ENCODE data around the gene PSMB5. TPM values are rescaled to one million over a fixed set of nuclear protein-coding genes. Genes with fewer than 3 reads are reported as not detected.
"Not testable (repeated sequence)": the region's sequence is repeated elsewhere in the genome, so short reads cannot be mapped to it uniquely, and the experiment has no call there.

Gene PSMB5
- total and polyA plus RNA-seq, 5 donors from 2014 or later = 13.8 to 50.9 (median 32.6) TPM

- Histone ChIP-seq H3K27me3 (ENCODE audit: control insufficient read depth, insufficient read depth, low read length) (no peaks in the 10 kb centered on the region), H3K27ac (ENCODE audit: insufficient read depth, low read length, poor library complexity, severe bottlenecking) (peak overlapping the region; percentile 87), H3K9me3 (ENCODE audit: control insufficient read depth in 2 of 2, low read length in 2 of 2) (no peaks in the 10 kb centered on the region), H3K4me3 (ENCODE audit: low read depth, low read length) (peak overlapping the region; percentile 93), H3K4me1 (ENCODE audit: control insufficient read depth, insufficient read depth, low read length, poor library complexity, severe bottlenecking) (peaks cover 30% of the 10 kb centered on the region), H3K36me3 (ENCODE audit: control insufficient read depth, insufficient read depth, low read length) (no peaks in the 10 kb centered on the region)
- no peak for DNase-seq
- Mint-ChIP-seq H3K9me3 (no peaks in the 10 kb centered on the region), H3K4me1 (peaks cover 13 to 51% (median 32%) of the 10 kb centered on the region in 4 donors), H3K36me3 (no peaks in the 10 kb centered on the region), H3K27ac (peak overlapping the region; percentile 98 to 99 (median 99)), H3K4me3 (peak overlapping the region; percentile 91 to 99 (median 95)), H3K27me3 (no peaks in the 10 kb centered on the region)
- no peak for ATAC-seq (ENCODE audit: low read depth in 2 of 2)
Observed at GRCh38 chr14:23006188-23006534, 28.5 kb downstream of the PSMB5 start.

DNA sequence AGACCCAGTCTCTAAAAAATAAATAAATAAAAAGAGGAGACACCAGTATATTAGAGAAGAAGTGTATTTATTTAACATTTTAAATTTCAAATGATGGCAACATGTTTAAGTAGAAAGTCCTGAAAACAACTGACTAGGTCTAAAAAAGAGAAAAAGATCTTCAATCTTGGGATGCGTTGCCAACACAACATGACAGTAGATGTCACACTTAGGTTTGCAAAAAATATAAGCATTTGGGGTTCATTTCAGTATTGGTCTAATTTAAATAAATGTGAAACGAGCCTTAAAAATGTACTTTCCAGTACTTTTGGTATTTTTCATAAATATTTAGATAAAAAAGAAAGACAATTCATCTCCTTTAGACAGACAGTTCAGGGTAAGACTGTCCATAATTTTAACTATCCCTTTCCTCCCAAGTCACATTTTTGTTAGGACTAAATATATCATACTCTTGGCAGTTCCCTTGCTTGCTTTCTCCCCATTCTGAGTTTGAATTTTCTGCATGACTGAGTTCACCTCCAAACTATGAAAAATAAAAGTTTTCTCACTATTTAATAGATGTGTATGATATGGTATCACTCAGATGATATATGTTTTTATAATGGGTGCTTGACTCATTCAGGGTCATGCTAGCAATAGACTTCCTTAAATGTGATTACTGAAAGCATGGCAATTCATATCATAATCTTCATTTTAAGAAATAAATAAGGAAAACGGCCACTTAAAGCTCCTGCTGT lies 29.1 kb downstream of the PSMB5 start:
- Mint-ChIP-seq H3K9me3 (no peaks in the 10 kb centered on the region), H3K27ac (peak overlapping the region in 1 of 3 donors; percentile 99), H3K4me1 (peaks cover 13 to 51% (median 31%) of the 10 kb centered on the region in 4 donors), H3K27me3 (no peaks in the 10 kb centered on the region), H3K4me3 (peak overlapping the region; percentile 91 to 99 (median 95)), H3K36me3 (no peaks in the 10 kb centered on the region)
- H3K4me3 ChIP-seq (ENCODE audit: low read depth, low read length) = peak overlapping the region; percentile 93
- ATAC-seq (ENCODE audit: low read depth in 2 of 2) = no peak
- no peaks in the 10 kb centered on the region for H3K27me3 ChIP-seq (ENCODE audit: control insufficient read depth, insufficient read depth, low read length)
- DNase-seq = no peak
- H3K36me3 ChIP-seq (ENCODE audit: control insufficient read depth, insufficient read depth, low read length) = no peaks in the 10 kb centered on the region
- peak overlapping the region; percentile 87 for H3K27ac ChIP-seq (ENCODE audit: insufficient read depth, low read length, poor library complexity, severe bottlenecking)
- peaks cover 30% of the 10 kb centered on the region for H3K4me1 ChIP-seq (ENCODE audit: control insufficient read depth, insufficient read depth, low read length, poor library complexity, severe bottlenecking)
- no peaks in the 10 kb centered on the region for H3K9me3 ChIP-seq (ENCODE audit: control insufficient read depth in 2 of 2, low read length in 2 of 2)

- H3K4me3 ChIP-seq (ENCODE audit: low read depth, low read length); H3K27me3 Mint-ChIP-seq; H3K9me3 Mint-ChIP-seq; H3K36me3 ChIP-seq (ENCODE audit: control insufficient read depth, insufficient read depth, low read length); H3K27ac Mint-ChIP-seq; H3K9me3 ChIP-seq (ENCODE audit: control insufficient read depth in 2 of 2, low read length in 2 of 2); H3K27me3 ChIP-seq (ENCODE audit: control insufficient read depth, insufficient read depth, low read length); DNase-seq; H3K27ac ChIP-seq (ENCODE audit: insufficient read depth, low read length, poor library complexity, severe bottlenecking); ATAC-seq (ENCODE audit: low read depth in 2 of 2); H3K36me3 Mint-ChIP-seq: not testable (repeated sequence)
- peaks cover 7 to 40% (median 22%) of the 10 kb centered on the region in 4 donors for H3K4me1 Mint-ChIP-seq
- peak overlapping the region in 1 of 4 donors; percentile 36 for H3K4me3 Mint-ChIP-seq
- H3K4me1 ChIP-seq (ENCODE audit: control insufficient read depth, insufficient read depth, low read length, poor library complexity, severe bottlenecking) = peaks cover 20% of the 10 kb centered on the region
Observed at GRCh38 chr14:23004274-23004673, 30.4 kb downstream of the PSMB5 start.

DNA sequence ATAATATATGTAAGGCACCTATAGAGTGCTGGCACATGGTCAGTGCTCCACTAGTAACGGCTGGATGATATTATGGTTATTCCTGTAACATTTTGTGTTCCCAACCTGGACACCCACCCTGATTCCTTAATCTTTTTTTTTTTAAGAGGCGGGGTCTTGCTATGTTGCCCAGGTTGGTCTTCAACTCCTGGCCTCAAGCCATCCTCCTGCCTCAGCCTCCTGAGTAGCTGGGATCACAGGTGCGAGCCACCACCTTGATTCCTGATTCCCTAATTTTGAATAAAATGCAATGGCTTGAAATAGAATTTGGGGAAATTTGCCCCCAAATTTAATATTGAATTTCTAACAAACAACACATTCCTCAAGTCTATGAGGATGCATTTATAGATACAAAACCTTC lies 32.1 kb downstream of the PSMB5 start:
- Histone ChIP-seq H3K27me3 (ENCODE audit: control insufficient read depth, insufficient read depth, low read length) (no peaks in the 10 kb centered on the region), H3K4me1 (ENCODE audit: control insufficient read depth, insufficient read depth, low read length, poor library complexity, severe bottlenecking) (peaks cover 14% of the 10 kb centered on the region), H3K4me3 (ENCODE audit: low read depth, low read length) (no peak overlapping the region), H3K36me3 (ENCODE audit: control insufficient read depth, insufficient read depth, low read length) (peaks cover 2% of the 10 kb centered on the region), H3K27ac (ENCODE audit: insufficient read depth, low read length, poor library complexity, severe bottlenecking) (no peak overlapping the region), H3K9me3 (ENCODE audit: control insufficient read depth in 2 of 2, low read length in 2 of 2) (no peaks in the 10 kb centered on the region)
- DNase-seq (no peak), ATAC-seq (ENCODE audit: low read depth in 2 of 2) (no peak)
- Mint-ChIP-seq H3K27ac (no peak overlapping the region), H3K4me3 (no peak overlapping the region), H3K27me3 (no peaks in the 10 kb centered on the region), H3K4me1 (peaks cover 5 to 24% (median 12%) of the 10 kb centered on the region in 4 donors), H3K36me3 (peaks cover 4% of the 10 kb centered on the region), H3K9me3 (no peaks in the 10 kb centered on the region)

- peaks cover under 1% of the 10 kb centered on the region for H3K4me1 ChIP-seq (ENCODE audit: control insufficient read depth, insufficient read depth, low read length, poor library complexity, severe bottlenecking)
- no peak overlapping the region for H3K27ac Mint-ChIP-seq
- no peaks in the 10 kb centered on the region for H3K27me3 ChIP-seq (ENCODE audit: control insufficient read depth, insufficient read depth, low read length)
- H3K4me3 Mint-ChIP-seq = no peak overlapping the region
- H3K36me3 Mint-ChIP-seq = peaks cover 4% of the 10 kb centered on the region
- no peaks in the 10 kb centered on the region for H3K27me3 Mint-ChIP-seq
- DNase-seq (no peak), ATAC-seq (ENCODE audit: low read depth in 2 of 2) (no peak)
- H3K4me3 ChIP-seq (ENCODE audit: low read depth, low read length) = no peak overlapping the region
- no peak overlapping the region for H3K27ac ChIP-seq (ENCODE audit: insufficient read depth, low read length, poor library complexity, severe bottlenecking)
- peaks cover 0 to 7% (median 5%) of the 10 kb centered on the region in 4 donors for H3K4me1 Mint-ChIP-seq
- no peaks in the 10 kb centered on the region for H3K9me3 ChIP-seq (ENCODE audit: control insufficient read depth in 2 of 2, low read length in 2 of 2)
- H3K9me3 Mint-ChIP-seq = no peaks in the 10 kb centered on the region
- peaks cover 2% of the 10 kb centered on the region for H3K36me3 ChIP-seq (ENCODE audit: control insufficient read depth, insufficient read depth, low read length)
Observed at GRCh38 chr14:23000860-23001259, 33.8 kb downstream of the PSMB5 start.

GRCh38 chr14:22998329-22999012 lies 36.2 kb downstream of the PSMB5 start:
- DNase-seq (no peak), ATAC-seq (ENCODE audit: low read depth in 2 of 2) (no peak)
- Histone ChIP-seq H3K4me3 (ENCODE audit: low read depth, low read length) (no peak overlapping the region), H3K9me3 (ENCODE audit: control insufficient read depth in 2 of 2, low read length in 2 of 2) (no peaks in the 10 kb centered on the region), H3K4me1 (ENCODE audit: control insufficient read depth, insufficient read depth, low read length, poor library complexity, severe bottlenecking) (no peaks in the 10 kb centered on the region), H3K27me3 (ENCODE audit: control insufficient read depth, insufficient read depth, low read length) (no peaks in the 10 kb centered on the region), H3K36me3 (ENCODE audit: control insufficient read depth, insufficient read depth, low read length) (peaks cover 6% of the 10 kb centered on the region), H3K27ac (ENCODE audit: insufficient read depth, low read length, poor library complexity, severe bottlenecking) (no peak overlapping the region)
- Mint-ChIP-seq H3K4me3 (no peak overlapping the region), H3K36me3 (peaks cover 4% of the 10 kb centered on the region), H3K4me1 (peaks cover 0 to 4% (median 0%) of the 10 kb centered on the region in 4 donors), H3K27ac (no peak overlapping the region), H3K9me3 (no peaks in the 10 kb centered on the region), H3K27me3 (no peaks in the 10 kb centered on the region)

GRCh38 chr14:22997676-22998323 lies 36.9 kb downstream of the PSMB5 start:
- H3K4me1 Mint-ChIP-seq = peaks cover 0 to 4% (median 0%) of the 10 kb centered on the region in 4 donors
- ATAC-seq (ENCODE audit: low read depth in 2 of 2) (no peak), DNase-seq (no peak)
- peaks cover 8% of the 10 kb centered on the region for H3K36me3 Mint-ChIP-seq
- Histone ChIP-seq H3K36me3 (ENCODE audit: control insufficient read depth, insufficient read depth, low read length) (peaks cover 6% of the 10 kb centered on the region), H3K27me3 (ENCODE audit: control insufficient read depth, insufficient read depth, low read length) (no peaks in the 10 kb centered on the region), H3K4me1 (ENCODE audit: control insufficient read depth, insufficient read depth, low read length, poor library complexity, severe bottlenecking) (no peaks in the 10 kb centered on the region), H3K9me3 (ENCODE audit: control insufficient read depth in 2 of 2, low read length in 2 of 2) (no peaks in the 10 kb centered on the region), H3K4me3 (ENCODE audit: low read depth, low read length) (no peak overlapping the region), H3K27ac (ENCODE audit: insufficient read depth, low read length, poor library complexity, severe bottlenecking) (no peak overlapping the region)
- no peaks in the 10 kb centered on the region for H3K9me3 Mint-ChIP-seq
- H3K4me3 Mint-ChIP-seq = no peak overlapping the region
- H3K27ac Mint-ChIP-seq = no peak overlapping the region
- no peaks in the 10 kb centered on the region for H3K27me3 Mint-ChIP-seq
